HG03025 (cell line): Measurements from ENCODE around the gene UPK3A.

Experiments used
- ATAC-seq: cut with Tn5 transposase; IDR thresholded peaks from one replicate; pipeline ENCODE4 v1.9.1; 2021; ENCODE audit warnings: mild to moderate bottlenecking, moderate library complexity; ENCODE audit not compliant: unreplicated experiment, low FRiP score

UPK3A gene

GRCh38 chr22:45306139-45306538 is 21.4 kb downstream of the UPK3A start:
- no peak for ATAC-seq

DNA sequence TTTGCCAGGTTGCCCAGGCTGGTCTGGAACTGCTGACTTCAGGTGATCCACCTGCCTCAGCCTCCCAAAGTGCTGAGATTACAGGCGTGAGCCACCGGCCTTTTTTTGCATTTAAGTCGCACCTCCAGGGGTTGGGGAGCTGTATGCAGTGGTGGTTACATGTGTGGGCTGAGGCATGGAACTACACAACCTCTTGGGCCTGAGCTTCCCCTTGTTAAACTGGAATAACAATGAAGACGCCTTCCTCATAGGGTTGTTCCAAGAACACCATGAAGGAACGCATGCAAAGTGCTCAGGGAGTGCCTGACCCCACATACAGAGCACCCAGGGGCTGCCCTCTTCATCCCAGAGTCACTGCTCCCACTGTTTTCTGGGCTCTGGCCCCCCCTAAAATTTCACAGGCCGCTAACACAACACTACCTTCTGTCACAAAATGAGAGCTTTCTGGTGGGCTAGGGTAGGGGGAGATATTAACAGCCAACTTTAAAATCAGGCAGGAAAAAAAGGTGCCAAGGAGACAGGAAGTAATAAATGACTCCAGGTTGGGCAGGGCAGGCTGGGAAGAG is 23.7 kb downstream of the UPK3A start:
- no peak for ATAC-seq

- no peak for ATAC-seq
These were observed 24.2 kb downstream of the UPK3A start for GRCh38 chr22:45308957-45309421.

DNA sequence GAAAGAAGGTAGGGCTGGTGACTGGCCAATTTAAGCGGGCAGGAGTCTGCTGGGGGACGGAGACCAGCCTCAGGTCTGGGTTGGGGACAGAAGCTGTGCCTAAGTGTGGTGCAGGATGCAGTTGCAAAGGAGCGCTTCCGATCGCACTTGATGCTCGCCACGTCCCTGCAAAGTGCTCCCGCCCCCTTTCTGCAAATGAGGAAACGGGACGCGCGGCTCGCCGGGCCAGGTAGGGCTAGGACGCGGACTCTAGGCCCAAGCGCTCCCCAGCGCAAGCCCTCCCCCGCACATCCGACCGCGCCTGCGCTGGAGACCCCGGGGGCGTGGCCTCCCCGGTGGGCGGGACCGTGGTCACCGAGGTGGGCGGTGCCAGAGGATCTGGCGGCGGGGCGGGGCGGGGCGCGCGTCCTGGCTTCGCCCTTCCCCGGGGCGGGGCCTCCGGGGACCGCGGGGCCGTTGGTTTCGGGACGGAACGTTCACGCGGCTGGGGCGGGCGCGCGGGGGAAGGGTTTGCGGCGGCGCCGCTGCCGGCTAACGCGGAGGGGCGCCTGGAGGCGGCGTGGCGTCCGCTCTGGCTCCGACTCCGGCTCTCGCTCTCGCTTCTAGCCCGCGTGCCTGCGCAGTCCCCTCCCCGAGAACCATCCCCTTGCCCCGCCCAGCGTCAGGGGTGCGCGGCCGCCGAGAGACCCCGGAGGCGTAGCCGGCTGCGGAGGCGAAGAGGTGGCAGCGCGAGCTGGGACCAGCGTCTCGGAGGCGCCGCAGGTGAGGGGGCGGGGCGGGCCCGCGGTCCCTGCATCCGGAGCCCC is 24.9 kb downstream of the UPK3A start, which contains the start of gene FAM118A:
TSS of gene FAM118A (plus strand) at position 513 of the 806 bp plus-strand sequence. CDS start 12,446 bp downstream, outside the sequence.
- ATAC-seq: peak; percentile 77

- no peak for ATAC-seq
These were observed 25.7 kb downstream of the UPK3A start for GRCh38 chr22:45310331-45310976.

- ATAC-seq: no peak
These were observed 26.3 kb downstream of the UPK3A start for GRCh38 chr22:45310977-45311531.

DNA sequence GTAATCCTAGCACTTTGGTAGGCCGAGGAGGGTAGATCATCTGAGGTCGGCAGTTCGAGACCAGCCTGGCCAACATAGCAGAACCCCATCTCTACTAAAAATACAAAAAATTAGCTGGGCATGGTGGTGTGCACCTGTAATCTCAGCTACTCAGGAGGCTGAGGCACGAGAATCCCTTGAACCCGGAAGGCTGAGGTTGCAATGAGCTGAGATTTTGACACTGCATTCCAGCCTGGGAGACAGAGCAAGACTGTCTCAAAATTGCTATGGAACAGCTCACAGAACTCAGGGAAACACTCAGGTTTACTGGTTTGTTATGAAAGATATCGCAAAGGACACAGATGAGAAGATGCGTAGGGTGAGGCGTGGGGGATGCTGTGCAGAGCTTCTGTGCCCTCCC is 27.7 kb downstream of the UPK3A start:
- no peak for ATAC-seq

DNA sequence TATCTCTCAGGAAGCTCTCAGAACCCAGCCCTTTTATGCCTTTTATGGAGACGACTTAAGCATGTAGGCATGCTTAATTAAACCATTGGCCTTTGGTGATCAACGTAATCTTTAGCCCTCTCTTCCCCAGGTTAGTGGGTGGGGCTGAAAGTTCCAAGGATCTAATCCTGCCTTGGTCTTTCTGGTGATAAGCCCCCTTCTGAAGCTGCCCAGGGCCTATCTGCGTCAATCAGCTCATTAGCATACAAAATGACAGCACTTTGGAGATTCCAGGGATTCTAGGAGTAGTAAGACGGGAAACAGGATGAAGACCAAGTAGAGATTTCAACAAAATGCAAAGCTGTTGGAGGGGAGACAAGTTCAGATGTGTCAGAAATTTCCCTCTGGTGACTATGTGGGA is 28.1 kb downstream of the UPK3A start:
- ATAC-seq: no peak

DNA sequence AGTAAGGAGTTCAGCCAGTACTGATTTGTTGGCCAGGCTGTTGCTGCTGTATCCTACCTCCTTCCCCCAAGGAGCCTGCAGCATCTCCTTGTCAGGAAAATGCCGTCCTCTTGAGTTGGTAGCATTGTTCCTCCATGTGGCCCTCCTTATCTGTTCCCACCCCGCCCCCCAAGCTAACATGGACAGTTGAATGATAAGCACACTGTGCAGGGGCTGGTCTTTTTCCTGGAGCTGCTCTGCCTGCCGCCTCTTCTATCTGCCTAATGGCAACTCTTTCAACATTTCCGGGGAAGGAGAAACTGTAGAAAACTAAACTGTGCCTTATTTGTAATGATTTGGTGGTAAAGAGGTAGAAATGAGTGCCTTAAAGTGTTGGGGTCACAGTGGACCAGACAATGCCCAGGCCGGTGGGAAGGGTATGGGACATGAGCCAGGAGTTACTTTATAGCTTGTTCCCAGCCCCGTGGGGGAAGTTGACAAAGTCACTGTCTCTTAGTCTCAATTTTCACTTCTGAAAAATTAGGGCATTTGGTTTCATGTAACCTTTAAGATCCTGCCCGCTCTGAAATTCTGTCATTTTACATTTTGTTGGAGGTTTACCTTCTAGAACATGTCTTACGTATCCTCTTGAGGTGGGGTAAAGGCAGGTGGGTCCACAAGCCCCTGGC is 29.4 kb downstream of the UPK3A start:
- no peak for ATAC-seq

DNA sequence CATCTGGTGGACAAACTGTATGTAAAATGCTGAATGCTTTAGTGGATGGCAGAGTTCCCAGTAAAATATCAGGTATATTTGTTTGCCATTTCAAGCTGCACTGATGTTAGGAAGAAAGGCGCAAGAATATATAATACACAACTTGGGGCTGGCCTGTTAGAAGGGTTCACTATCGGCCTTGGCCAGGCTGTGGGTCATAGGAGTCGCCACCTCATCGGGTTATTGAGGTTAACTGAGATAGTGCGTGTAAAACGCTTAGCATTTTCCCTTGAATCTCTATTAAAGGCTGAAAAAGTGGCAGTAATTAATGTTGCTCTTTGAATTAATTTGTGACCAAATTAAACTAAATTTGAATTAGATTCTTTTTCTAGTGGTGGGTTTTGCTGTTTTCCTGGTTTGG is 30.0 kb downstream of the UPK3A start:
- no peak for ATAC-seq

DNA sequence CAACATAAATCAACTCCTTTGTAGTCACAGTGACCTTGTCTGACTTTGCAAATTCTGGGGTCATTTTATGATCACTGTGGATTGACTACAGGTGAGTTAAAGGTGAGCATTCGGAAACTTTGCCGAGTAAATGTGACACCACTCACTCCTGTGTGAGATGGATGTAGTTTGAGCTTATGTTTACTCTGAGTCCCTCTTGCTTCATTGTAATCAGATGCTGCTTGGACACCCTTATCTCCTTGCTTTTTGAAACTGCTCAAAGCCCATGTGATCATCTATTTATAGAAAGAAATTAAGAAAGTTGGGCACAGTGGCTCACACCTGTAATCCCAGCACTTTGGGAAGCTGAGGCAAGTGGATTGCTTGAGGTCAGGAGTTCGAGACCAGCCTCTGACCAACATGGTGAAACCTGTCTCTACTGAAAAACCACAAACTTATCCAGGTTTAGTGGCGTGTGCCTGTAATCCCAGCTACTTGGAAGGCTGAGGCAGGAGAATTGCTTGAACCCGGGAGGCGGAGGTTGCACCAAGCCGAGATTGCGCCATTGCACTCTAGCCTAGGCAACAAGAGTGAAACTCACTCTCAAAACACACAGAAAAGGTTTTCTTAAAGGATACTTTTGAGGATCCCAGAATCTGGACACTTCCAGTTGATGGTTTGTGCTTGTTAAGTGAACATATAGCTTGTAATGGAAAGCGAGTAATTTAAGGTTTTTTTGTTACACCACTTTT is 32.2 kb downstream of the UPK3A start:
- ATAC-seq: no peak

DNA sequence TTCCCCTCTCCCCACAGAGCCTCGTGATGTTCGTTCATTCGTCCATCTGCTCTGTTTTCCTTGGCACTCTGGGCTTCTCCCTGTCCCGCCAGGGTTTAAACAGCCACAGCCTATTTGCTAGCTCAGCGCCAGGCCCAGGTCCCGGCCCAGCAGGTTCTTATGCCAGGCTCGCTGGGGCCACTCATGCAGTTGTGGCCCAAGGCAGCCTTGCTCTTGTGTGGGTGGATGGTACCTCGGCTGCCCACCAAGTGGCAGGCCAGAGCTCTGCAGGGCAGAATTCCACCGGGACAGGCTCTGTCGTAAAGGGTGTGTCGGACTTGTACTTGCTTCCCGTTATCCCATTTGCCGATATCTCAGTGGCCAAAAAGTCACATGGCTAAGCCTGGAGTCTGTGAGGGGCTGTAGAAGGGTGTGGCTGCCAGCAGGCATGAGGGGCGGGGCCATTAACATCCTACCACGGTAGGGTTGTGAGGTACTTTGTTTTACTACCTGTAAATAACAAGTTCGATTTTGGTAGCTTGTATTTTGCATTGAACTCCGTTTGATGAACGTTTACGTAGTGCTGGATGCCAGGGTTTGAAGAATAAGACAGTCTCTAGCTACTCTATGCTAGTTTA is 32.9 kb downstream of the UPK3A start:
- ATAC-seq: no peak

DNA sequence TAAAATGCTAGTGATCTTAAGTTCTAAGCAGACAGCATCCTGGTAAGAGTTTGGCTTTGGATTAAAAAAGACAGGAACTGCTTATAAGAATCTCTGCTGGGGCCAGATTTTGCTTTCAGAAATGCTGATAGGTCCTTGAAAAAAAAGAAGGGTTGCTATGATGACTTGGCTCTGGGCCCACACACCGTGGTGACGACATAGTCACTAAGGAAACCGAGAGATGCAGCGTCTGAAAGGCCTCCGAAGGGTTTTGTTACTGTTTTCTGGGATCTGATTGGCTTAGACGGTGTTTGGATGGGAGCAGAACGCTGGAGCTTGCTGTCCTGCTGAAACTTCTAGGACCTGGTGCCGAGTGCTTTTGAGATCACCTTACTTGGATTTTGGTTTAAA is 33.4 kb downstream of the UPK3A start:
- no peak for ATAC-seq

DNA sequence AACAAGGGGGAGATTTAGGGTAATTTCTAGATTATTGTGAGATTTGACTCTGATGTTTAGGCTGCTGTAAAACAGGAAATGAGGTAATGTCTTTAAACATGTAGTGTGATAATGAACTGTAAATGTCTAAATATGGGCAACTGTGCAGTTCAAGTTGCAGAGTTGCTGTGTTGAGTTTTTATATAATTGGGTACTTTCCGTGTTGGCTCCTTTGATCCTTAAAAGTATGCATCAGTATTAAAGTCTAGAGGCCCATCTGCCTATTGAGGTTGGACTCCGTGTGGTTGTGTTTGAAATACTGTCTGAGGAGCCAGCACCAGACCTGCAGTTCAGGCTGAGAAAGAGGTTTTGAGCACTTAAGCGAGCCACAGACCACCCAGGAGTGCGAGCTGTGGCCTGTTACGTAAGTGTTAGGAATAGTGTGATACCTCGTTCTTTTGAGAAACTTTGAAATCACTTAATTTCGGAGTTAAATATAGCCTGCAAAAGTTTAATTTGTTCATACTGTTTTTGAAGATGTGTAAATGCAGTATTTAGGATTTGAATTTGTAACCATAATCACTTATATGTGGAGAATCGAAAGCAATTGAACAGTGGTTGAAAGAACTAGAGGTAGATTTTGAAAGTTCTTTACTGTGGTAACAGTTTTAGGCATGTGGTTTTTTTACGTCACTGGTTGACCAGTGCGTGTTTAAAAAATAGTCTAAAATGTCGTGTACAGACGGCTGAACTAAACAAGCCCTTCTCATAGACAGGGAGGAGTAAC is 34.0 kb downstream of the UPK3A start:
- no peak for ATAC-seq

DNA sequence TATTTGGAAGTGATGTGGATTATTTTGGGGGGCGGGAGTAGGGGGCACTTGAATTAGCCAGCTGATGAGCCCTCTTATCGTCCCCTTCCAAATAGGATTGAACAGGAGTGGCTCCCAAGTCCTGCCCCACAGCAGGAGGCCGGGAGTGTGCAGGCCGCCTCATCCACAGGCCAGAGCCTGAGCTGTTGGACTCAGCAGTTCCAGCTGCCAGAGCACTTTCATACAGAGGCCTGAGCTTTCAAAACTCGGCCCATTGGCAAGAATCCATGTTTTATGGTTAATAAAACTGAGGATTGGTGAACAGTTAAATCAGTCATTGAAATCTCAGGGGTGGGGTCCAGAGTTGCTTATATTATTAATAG is 34.6 kb downstream of the UPK3A start:
- no peak for ATAC-seq

DNA sequence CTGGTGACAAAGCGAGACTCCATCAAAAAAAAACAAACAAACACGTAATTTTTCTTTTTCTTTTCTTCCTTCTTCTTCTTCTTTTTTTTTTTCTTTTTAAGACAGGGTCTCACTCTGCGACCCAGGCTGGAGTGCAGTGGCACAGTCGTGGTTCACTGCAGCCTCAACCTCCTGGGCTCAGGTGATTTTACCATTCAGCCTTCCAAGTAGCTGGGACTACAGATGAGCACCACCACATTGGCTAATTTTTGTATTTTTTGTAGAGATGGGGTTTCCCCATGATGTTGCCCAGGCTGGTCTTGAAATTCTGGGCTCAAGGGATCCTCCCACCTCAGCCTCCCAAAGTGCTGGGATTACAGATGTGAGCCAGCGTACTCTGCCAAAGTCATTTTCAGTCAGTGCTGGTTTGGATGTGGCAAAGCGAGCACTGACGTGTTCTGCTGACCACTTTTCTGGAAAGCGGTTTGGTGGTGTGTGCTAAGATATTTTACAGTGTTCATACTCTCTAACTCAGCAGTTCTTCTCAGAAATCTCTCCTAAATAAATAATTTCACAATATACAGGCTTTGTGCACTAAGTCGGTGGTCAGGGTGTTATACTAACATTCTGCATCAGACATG is 35.7 kb downstream of the UPK3A start:
- no peak for ATAC-seq

GRCh38 chr22:45321827-45322226 is 37.1 kb downstream of the UPK3A start:
- ATAC-seq: no peak

GRCh38 chr22:45322873-45323525 is 38.2 kb downstream of the UPK3A start:
- no peak for ATAC-seq
